Non-pigmented ciliary epithelial cell (primary cell): Measurements from ENCODE around the gene CFH.
"Not testable (repeated sequence)": the region's sequence is repeated elsewhere in the genome, so short reads cannot be mapped to it uniquely, and the experiment has no call there.

Source experiments
- DNase-seq: peaks from one replicate; pipeline ENCODE4 v3.0.0-alpha.2; 2010; ENCODE audit warnings: low read depth

CFH gene

DNA sequence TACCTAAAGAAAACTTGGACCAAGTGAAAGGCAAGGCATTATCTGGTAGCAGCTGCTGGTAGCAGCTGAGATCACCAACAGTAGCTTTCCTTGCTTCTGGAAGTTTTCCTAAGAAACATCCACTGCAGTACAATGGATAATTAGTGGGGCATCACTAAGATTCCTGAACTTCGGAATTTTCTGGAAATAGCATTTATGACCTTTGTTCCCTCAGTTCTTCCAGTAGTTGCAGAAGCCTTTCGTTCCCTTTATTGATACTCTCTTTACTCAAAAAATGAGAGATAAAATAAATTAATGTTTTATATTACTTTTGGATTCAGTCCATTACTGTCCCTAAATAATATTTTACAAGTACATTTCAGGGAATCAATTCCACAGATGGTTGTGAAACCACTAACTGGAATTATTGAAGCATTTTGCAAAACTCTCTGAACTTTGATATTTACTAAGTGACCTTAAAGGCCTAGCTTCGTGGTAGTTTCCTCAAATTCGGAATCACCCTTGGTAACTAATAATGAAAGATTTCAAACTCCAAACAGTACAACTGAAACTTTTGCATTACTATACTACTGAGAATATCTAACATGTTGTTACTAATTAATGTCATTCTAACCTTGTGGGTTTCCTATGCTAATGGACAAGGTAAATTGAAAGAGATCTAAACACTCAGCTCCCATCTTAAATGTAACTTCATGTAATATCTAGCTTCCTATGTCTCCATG, 113.3 kb downstream of the CFH start:
- not testable (repeated sequence) for DNase-seq

DNA sequence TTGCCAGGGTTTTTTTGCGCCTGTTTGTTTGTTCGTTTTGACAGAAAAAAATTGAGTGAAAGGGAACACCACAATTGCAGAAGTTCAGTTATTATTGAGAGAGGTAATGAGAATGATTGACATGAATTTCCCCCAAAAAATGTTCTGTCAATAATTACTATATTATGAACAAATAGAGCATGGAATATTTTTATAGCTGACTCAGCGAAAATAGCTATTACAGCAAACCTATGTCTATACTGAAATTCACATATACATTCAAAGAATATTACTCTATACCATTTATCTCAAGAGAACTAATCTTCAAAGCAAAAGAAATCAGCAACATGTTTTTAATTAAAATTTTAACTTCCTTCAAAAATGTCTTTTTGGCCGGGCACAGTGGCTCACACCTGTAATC, 118.0 kb downstream of the CFH start:
- DNase-seq, result not testable (repeated sequence)

DNA sequence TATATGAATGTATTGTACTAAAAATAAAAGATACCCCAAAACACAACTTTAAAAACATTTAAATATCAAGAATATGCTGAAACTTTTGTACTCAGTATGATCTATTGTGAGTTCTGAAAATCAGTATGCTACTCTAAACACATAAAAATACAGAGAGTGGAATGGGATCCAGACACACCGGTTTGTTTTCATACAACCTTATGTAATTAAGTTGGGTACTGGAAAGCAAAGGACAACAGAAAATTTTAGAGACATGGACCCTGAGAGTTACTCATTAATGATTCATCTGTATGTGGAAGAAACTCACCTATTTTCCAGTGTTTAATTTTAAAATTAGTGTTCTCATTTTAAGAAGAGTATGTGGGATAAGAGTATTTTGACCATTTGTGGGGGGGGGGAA, 121.9 kb downstream of the CFH start:
- DNase-seq, result no peak

DNA sequence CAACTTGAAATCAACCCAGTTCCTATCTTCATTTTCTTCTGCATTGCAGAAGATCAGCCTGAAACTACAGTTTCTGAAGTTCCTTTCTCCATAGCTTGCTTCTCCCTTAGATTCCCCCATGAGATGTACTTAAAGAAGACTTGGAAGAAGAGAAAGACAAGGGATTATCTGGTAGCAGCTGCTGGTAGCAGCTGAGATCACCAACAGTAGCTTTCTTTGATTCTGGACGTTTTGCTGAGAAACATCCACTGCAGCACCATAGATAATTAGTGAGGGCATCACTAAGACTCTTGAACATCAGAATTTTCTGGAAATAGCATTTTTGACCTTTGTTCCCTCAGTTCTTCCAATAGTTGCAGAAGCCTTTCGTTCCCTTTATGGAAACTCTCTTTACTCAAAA, 122.3 kb downstream of the CFH start:
- no peak for DNase-seq

GRCh38 chr1:196774603-196775002, 122.8 kb downstream of the CFH start, which contains the start of gene CFHR3:
Gene CFHR3 (plus strand): TSS chr1:196774840. CDS start chr1:196774887, 47 bp downstream.
- no peak for DNase-seq

- no peak for DNase-seq
Observed at GRCh38 chr1:196777603-196778002, 125.8 kb downstream of the CFH start.

GRCh38 chr1:196779093-196779492, 127.2 kb downstream of the CFH start:
- DNase-seq, result no peak

- not testable (repeated sequence) for DNase-seq
Observed at GRCh38 chr1:196791252-196791651, 139.4 kb downstream of the CFH start.

DNA sequence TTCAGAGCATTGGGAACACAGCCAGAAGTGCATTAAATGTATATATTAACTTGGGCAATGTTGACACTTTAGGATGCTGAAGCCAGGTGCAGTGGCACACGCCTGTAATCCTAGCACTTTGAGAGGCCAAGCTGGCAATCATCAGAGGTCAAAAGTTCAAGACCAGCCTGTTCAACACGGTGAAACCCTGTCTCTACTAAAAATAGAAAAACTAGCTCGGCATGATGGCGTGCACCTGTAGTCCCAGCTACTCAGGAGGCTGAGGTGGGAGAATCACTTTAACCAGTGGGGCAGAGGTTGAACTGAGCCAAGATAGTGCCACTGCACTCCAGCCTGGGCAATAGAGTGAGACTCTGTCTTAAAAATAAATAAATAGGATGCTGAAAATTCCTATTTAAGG, 142.3 kb downstream of the CFH start:
- DNase-seq, result not testable (repeated sequence)
